ENCODE data around the gene CHST8. TPM values are rescaled to one million over a fixed set of nuclear protein-coding genes. Genes with fewer than 3 reads are reported as not detected.

CHST8 gene
- total RNA-seq, 1 experiment from 2014 or later, result 33.5 TPM

- Mint-ChIP-seq H3K27ac (no peak overlapping the region), H3K27me3 (ENCODE audit: low read depth) (no peaks in the 10 kb centered on the region), H3K36me3 (no peaks in the 10 kb centered on the region), H3K9me3 (no peaks in the 10 kb centered on the region), H3K4me1 (peaks cover 15% of the 10 kb centered on the region), H3K4me3 (no peak overlapping the region)
- CTCF ChIA-PET, result interaction anchor here (0.6 to 0.9 kb wide), 3 partner anchors 224 to 670 kb away, joined by 3 read pairs; no protein-coding TSS in a partner anchor
- DNase-seq (ENCODE audit: low spot score) (peak; percentile 1), ATAC-seq (no peak)
- no peak for TF ChIP-seq NR3C1 (CRISPR knock-in tag; conservative IDR thresholded peaks at IDR 0.05; ENCODE audit: low read depth)
- TF ChIP-seq ZNF121 (CRISPR knock-in tag; IDR thresholded peaks at IDR 0.05), result peak; percentile 93
- TF ChIP-seq MAX (CRISPR knock-in tag; IDR thresholded peaks at IDR 0.05), result no peak
- no peak for TF ChIP-seq RELA (CRISPR knock-in tag; IDR thresholded peaks at IDR 0.05; ENCODE audit: borderline replicate concordance)
- POLR2A ChIA-PET, result no interaction called here
These were observed 33.2 kb downstream of the CHST8 start for GRCh38 chr19:33654840-33655508.

- Mint-ChIP-seq H3K4me3 (peak overlapping the region; percentile 14; the same call in 1 of the 2 replicates), H3K27ac (peak overlapping the region; percentile 94), H3K4me1 (peaks cover 22% of the 10 kb centered on the region), H3K9me3 (no peaks in the 10 kb centered on the region), H3K36me3 (no peaks in the 10 kb centered on the region), H3K27me3 (ENCODE audit: low read depth) (no peaks in the 10 kb centered on the region)
- ChIA-PET CTCF (interaction anchor here (0.9 kb wide), 1 partner anchor 244 kb away, joined by 4 read pairs; no protein-coding TSS in a partner anchor), POLR2A (no interaction called here)
- TF ChIP-seq GABPB1 (CRISPR knock-in tag; IDR thresholded peaks at IDR 0.05) (no peak), NFE2L1 (CRISPR knock-in tag; IDR thresholded peaks at IDR 0.05) (no peak), PREB (CRISPR knock-in tag; IDR thresholded peaks at IDR 0.05; ENCODE audit: borderline replicate concordance) (no peak), ATF2 (CRISPR knock-in tag; IDR thresholded peaks at IDR 0.05; ENCODE audit: borderline replicate concordance, low read depth) (no peak), SMAD3 (CRISPR knock-in tag; IDR thresholded peaks at IDR 0.05; ENCODE audit: borderline replicate concordance) (no peak), ZNF396 (CRISPR knock-in tag; IDR thresholded peaks at IDR 0.05; ENCODE audit: borderline replicate concordance) (no peak), ZNF263 (CRISPR knock-in tag; IDR thresholded peaks at IDR 0.05; ENCODE audit: low read depth) (no peak), ZNF512 (CRISPR knock-in tag; IDR thresholded peaks at IDR 0.05; ENCODE audit: borderline replicate concordance) (no peak), AR (CRISPR knock-in tag; IDR thresholded peaks at IDR 0.05) (no peak)
- ATAC-seq, result no peak
- DNase-seq (ENCODE audit: low spot score), result no peak
These were observed 38.1 kb downstream of the CHST8 start for GRCh38 chr19:33659835-33660234.

Measured in WTC11 (cell line).